Ascending aorta (tissue), 2 donors: Measurements from ENCODE around the gene PRTN3. TPM values are rescaled to one million over a fixed set of nuclear protein-coding genes. Genes with fewer than 3 reads are reported as not detected.

Experiments used
- DNase-seq, 2 donors: peaks; one replicate each; pipeline ENCODE4 v3.0.0-alpha.2; 2019; ENCODE audit warnings: low spot score in 2 of 2
- H3K27ac ChIP-seq, 2 donors: fragments of 200-600 bp; sonication (generic); one replicate each; pipeline ENCODE4 v1.5.1; 2016 to 2017; ENCODE audit warnings: mild to moderate bottlenecking in 1 of 2
- H3K27me3 ChIP-seq: fragments of 200-600 bp; sonication (generic); one replicate; pipeline ENCODE4 v1.5.1; 2017
- H3K36me3 ChIP-seq, 2 donors: fragments of 200-600 bp; sonication (generic); one replicate each; pipeline ENCODE4 v1.5.1; 2016
- H3K4me1 ChIP-seq, 2 donors: fragments of 200-600 bp; sonication (generic); one replicate each; pipeline ENCODE4 v1.5.1; 2016 to 2017; ENCODE audit warnings: mild to moderate bottlenecking in 1 of 2
- H3K4me3 ChIP-seq, 2 donors: fragments of 200-600 bp; sonication (generic); one replicate each; pipeline ENCODE4 v1.5.1; 2016 to 2017; ENCODE audit warnings: mild to moderate bottlenecking in 1 of 2
- H3K9me3 ChIP-seq, 2 donors: fragments of 200-600 bp; sonication (generic); one replicate each; pipeline ENCODE4 v1.5.1; 2016
- intact Hi-C: fragments of 100-400 bp; cut with DNase I; formaldehyde crosslinking; loops from one replicate; pipeline ENCODE4 v1.15.1; 2023
- total RNA-seq: library from RNA; depleted of rRNA; stranded (reverse); fragments of >200 nt; gene quantifications from one replicate; pipeline ENCODE4 v1.1.0, GENCODE V29; 2016
- TF ChIP-seq, protein P1 (sequence below), 3 experiments: fragments of 200-600 bp in 2 of 3; fragments of 450-650 bp in 1 of 3; sonication (generic) in 2 of 3; IDR thresholded peaks; one replicate each; pipeline ENCODE4 v1.5.1; 2016 to 2019; ENCODE audit warnings: antibody characterized with exemption in 3 of 3, mild to moderate bottlenecking in 1 of 3, moderate library complexity in 1 of 3

PRTN3 gene
- total RNA-seq, 1 donor from 2014 or later, result not detected

DNA sequence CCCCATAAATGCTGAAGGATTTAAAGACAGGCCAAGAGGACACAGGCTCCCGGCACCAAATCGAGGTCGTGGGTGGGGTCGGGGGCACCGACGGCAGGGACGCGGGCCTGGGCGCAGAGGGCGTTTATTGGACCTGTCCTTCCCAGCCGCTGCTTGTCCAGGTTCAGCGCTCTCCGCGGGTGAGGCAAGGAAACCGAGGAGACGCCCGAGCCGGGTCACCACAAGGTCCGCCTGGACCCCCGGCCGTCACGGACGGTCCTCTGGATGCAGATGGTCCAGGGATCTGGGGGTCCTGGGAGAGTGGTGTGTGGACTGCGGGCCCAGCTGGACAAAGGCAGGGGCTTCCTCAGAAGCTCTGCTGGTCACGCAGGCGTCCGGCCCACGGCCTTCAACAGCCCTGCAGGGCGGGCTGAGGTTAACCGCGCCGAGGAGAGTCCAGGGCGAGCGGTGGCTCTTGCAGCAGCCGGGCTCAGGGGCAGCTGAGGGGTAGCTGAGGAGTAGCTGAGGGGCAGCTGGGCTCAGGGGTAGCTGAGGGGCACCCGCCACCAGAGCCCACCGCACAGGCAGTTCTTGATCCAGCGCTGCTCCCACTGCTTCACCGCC is 27.2 kb downstream of the PRTN3 start:
- peak overlapping the region; percentile 88 to 89 for H3K27ac ChIP-seq
- no peak overlapping the region for H3K4me3 ChIP-seq
- TF ChIP-seq, protein P1, sequence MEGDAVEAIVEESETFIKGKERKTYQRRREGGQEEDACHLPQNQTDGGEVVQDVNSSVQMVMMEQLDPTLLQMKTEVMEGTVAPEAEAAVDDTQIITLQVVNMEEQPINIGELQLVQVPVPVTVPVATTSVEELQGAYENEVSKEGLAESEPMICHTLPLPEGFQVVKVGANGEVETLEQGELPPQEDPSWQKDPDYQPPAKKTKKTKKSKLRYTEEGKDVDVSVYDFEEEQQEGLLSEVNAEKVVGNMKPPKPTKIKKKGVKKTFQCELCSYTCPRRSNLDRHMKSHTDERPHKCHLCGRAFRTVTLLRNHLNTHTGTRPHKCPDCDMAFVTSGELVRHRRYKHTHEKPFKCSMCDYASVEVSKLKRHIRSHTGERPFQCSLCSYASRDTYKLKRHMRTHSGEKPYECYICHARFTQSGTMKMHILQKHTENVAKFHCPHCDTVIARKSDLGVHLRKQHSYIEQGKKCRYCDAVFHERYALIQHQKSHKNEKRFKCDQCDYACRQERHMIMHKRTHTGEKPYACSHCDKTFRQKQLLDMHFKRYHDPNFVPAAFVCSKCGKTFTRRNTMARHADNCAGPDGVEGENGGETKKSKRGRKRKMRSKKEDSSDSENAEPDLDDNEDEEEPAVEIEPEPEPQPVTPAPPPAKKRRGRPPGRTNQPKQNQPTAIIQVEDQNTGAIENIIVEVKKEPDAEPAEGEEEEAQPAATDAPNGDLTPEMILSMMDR (IDR thresholded peaks at IDR 0.05), result no peak
- intact Hi-C loops, result loop anchor here (2.0 to 10.0 kb wide), 2 partner anchors 25 to 93 kb away; partner anchors contain the start of genes MED16 and RNU6-9
- H3K27me3 ChIP-seq, result no peaks in the 10 kb centered on the region
- peaks cover 4 to 9% of the 10 kb centered on the region in 2 donors for H3K4me1 ChIP-seq
- H3K9me3 ChIP-seq, result no peaks in the 10 kb centered on the region
- no peak for DNase-seq
- peaks cover 30 to 38% of the 10 kb centered on the region in 2 donors for H3K36me3 ChIP-seq

DNA sequence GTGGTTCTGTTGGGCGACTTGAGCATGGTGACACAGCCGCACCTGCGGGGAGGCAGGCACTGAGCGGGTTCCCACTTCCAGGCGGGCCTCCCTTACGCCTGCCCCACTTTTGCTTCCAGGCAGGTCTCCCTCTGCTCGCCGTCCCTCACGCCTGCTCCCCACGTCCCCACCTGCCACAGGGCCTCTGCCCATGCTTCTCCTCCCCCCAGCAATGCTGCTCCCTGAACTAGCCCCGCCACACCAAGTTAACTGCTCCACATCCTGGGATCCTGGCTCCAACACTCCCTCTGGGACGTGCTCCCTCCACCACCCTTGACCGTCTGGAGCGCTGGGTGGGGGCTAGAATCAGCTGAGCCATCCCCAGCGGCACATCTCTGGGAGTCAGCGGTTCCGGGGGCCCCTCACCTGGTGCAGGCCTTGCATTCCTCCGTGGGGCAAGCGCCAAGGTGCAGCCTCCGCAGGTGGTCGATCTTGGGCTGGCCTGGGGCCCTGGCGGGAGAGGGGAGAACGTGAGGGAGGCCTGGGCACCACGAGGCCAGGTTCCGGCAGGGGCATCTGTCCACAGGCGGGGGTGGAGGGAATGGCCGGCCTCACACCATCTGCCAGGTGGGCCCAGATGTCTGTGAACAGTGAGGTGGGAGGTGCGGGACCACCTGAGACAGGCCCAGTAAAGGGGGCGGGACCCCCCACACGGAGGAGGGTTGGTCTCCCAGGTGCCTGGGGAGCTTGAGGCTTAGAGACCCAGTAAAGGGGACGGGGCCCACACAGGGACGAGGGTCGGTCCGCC is 27.9 kb downstream of the PRTN3 start:
- intact Hi-C loops, result loop anchor here (2.0 to 10.0 kb wide), 2 partner anchors 24 to 94 kb away; partner anchors contain the start of genes MED16 and RNU6-9
- DNase-seq, result no peak
- H3K36me3 ChIP-seq, result peaks cover 34 to 41% of the 10 kb centered on the region in 2 donors

GRCh38 chr19:869245-870177 is 28.7 kb downstream of the PRTN3 start:
- no peak overlapping the region for H3K4me3 ChIP-seq

More for the DNA sequence above, 27.9 kb downstream of the PRTN3 start:
- Histone ChIP-seq H3K9me3 (no peaks in the 10 kb centered on the region), H3K4me3 (no peak overlapping the region), H3K27me3 (no peaks in the 10 kb centered on the region), H3K4me1 (peaks cover 4 to 9% of the 10 kb centered on the region in 2 donors), H3K27ac (peak overlapping the region; percentile 88 to 89)
- TF ChIP-seq, protein P1 (IDR thresholded peaks at IDR 0.05), result no peak

GRCh38 chr19:870314-870713 is 29.5 kb downstream of the PRTN3 start:
- intact Hi-C loops, result no loop called here
- Histone ChIP-seq H3K4me3 (no peak overlapping the region), H3K27ac (peak overlapping the region; percentile 88 to 89), H3K36me3 (peaks cover 45 to 58% of the 10 kb centered on the region in 2 donors), H3K27me3 (no peaks in the 10 kb centered on the region), H3K4me1 (peaks cover 4 to 9% of the 10 kb centered on the region in 2 donors), H3K9me3 (no peaks in the 10 kb centered on the region)
- no peak for DNase-seq
- TF ChIP-seq, protein P1 (IDR thresholded peaks at IDR 0.05), result no peak

More at GRCh38 chr19:869245-870177, 28.7 kb downstream of the PRTN3 start:
- Histone ChIP-seq H3K27ac (peak overlapping the region; percentile 88 to 89), H3K27me3 (no peaks in the 10 kb centered on the region), H3K36me3 (peaks cover 42 to 50% of the 10 kb centered on the region in 2 donors), H3K4me1 (peaks cover 4 to 9% of the 10 kb centered on the region in 2 donors), H3K9me3 (no peaks in the 10 kb centered on the region)
- peak; percentile 33 to 92 for DNase-seq
- TF ChIP-seq, protein P1 (IDR thresholded peaks at IDR 0.05), result no peak
- intact Hi-C loops, result loop anchor here (2.0 to 10.0 kb wide), 2 partner anchors 23 to 95 kb away; partner anchors contain the start of genes MED16 and RNU6-9

DNA sequence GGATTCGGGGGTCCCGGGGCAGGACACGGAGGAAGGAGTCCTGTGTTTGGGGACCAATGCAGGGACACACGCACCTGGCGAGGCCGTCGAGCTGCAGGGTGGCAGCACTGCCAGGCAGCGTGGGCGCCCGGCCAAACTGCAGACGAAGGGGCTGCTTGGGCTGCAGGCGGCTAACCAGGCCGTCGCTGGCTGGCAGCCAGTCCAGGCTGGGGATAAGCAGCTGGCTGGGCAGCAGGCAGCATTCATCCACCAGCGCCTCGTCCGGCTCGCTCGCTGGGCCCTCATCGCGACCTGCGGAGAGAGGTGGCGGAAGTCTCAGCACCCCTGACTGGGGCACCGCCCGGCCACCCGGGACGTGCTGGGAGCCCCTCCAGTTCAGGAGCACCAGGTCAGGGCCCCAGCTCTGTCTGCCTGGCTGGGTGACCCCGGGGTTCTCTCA is 30.2 kb downstream of the PRTN3 start:
- no peaks in the 10 kb centered on the region for H3K9me3 ChIP-seq
- no peak for DNase-seq
- no peaks in the 10 kb centered on the region for H3K27me3 ChIP-seq
- TF ChIP-seq, protein P1 (IDR thresholded peaks at IDR 0.05), result no peak
- no peak overlapping the region for H3K27ac ChIP-seq
- H3K36me3 ChIP-seq, result peaks cover 51 to 65% of the 10 kb centered on the region in 2 donors
- no peak overlapping the region for H3K4me3 ChIP-seq
- peaks cover 4 to 9% of the 10 kb centered on the region in 2 donors for H3K4me1 ChIP-seq
- intact Hi-C loops, result no loop called here
